ENCODE results near the gene DCPS.

DCPS gene

GRCh38 chr11:126331286-126331685 is 27.4 kb downstream of the DCPS start:
- TF ChIP-seq TAF1 (IDR thresholded peaks at IDR 0.05; ENCODE audit: borderline replicate concordance, insufficient read depth, low read length) (no peak), FOXP2 (optimal IDR thresholded peaks at IDR 0.05; ENCODE audit: borderline replicate concordance, extremely low read depth, extremely low read length, insufficient read depth) (no peak), REST (IDR thresholded peaks at IDR 0.05; ENCODE audit: insufficient read depth in 1 of 2, low read depth in 2 of 2, low read length in 2 of 2) (no peak), POLR2AphosphoS5 (IDR thresholded peaks at IDR 0.05; ENCODE audit: low read depth, low read length) (no peak), SIN3A (IDR thresholded peaks at IDR 0.05; ENCODE audit: borderline replicate concordance, insufficient read depth, low read length) (no peak)

GRCh38 chr11:126332221-126332711 is 28.4 kb downstream of the DCPS start:
- TF ChIP-seq SIN3A (IDR thresholded peaks at IDR 0.05; ENCODE audit: borderline replicate concordance, insufficient read depth, low read length), result no peak
- no peak for TF ChIP-seq FOXP2 (optimal IDR thresholded peaks at IDR 0.05; ENCODE audit: borderline replicate concordance, extremely low read depth, extremely low read length, insufficient read depth)
- TF ChIP-seq POLR2AphosphoS5 (IDR thresholded peaks at IDR 0.05; ENCODE audit: low read depth, low read length), result no peak
- no peak for TF ChIP-seq TAF1 (IDR thresholded peaks at IDR 0.05; ENCODE audit: borderline replicate concordance, insufficient read depth, low read length)
- no peak for TF ChIP-seq REST (IDR thresholded peaks at IDR 0.05; ENCODE audit: insufficient read depth in 1 of 2, low read depth in 2 of 2, low read length in 2 of 2)

- TF ChIP-seq FOXP2 (optimal IDR thresholded peaks at IDR 0.05; ENCODE audit: borderline replicate concordance, extremely low read depth, extremely low read length, insufficient read depth) (no peak), SIN3A (IDR thresholded peaks at IDR 0.05; ENCODE audit: borderline replicate concordance, insufficient read depth, low read length) (no peak), TAF1 (IDR thresholded peaks at IDR 0.05; ENCODE audit: borderline replicate concordance, insufficient read depth, low read length) (no peak), POLR2AphosphoS5 (IDR thresholded peaks at IDR 0.05; ENCODE audit: low read depth, low read length) (no peak), REST (IDR thresholded peaks at IDR 0.05; ENCODE audit: insufficient read depth in 1 of 2, low read depth in 2 of 2, low read length in 2 of 2) (no peak)
Observed at GRCh38 chr11:126333142-126333541, 29.3 kb downstream of the DCPS start.

GRCh38 chr11:126334659-126335462 is 31.0 kb downstream of the DCPS start:
- TF ChIP-seq FOXP2 (optimal IDR thresholded peaks at IDR 0.05; ENCODE audit: borderline replicate concordance, extremely low read depth, extremely low read length, insufficient read depth) (no peak), SIN3A (IDR thresholded peaks at IDR 0.05; ENCODE audit: borderline replicate concordance, insufficient read depth, low read length) (no peak), POLR2AphosphoS5 (IDR thresholded peaks at IDR 0.05; ENCODE audit: low read depth, low read length) (no peak), TAF1 (IDR thresholded peaks at IDR 0.05; ENCODE audit: borderline replicate concordance, insufficient read depth, low read length) (no peak), REST (IDR thresholded peaks at IDR 0.05; ENCODE audit: insufficient read depth in 1 of 2, low read depth in 2 of 2, low read length in 2 of 2) (no peak)

All from PFSK-1 (cell line).